Measurements from ENCODE around the gene OR5A1. TPM values are rescaled to one million over a fixed set of nuclear protein-coding genes. Genes with fewer than 3 reads are reported as not detected.

Gene OR5A1
- total RNA-seq, 2 experiments from 2014 or later = not detected

DNA sequence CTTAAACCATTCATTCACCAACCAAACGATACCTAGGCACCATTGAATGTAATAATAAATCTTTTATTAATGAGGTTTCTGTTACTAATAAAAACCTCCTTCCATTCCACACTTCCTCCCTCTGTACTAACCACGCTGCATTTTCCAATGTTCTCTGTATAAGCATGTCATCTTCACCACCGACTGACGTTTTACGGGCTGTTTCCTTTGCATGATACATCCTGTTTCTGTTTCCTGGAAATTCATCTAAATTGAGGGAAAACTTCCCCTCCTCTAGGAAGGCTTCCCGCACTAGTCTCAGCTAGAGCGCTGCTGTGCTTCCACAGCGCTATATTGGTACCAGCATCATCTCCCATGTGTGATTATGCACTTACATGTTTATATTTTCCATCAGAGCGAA, 38.9 kb downstream of the OR5A1 start:
- ATAC-seq (ENCODE audit: poor library complexity) (no peak), DNase-seq (no peak)
- H3K27me3 Mint-ChIP-seq = peaks cover 25% of the 10 kb centered on the region
- Histone ChIP-seq H3K27ac (ENCODE audit: low read depth in 1 of 2, low read length in 2 of 2) (no peak overlapping the region), H3K4me3 (ENCODE audit: low read length) (no peak overlapping the region), H3K36me3 (ENCODE audit: insufficient read depth, low read length) (no peaks in the 10 kb centered on the region), H3K4me1 (ENCODE audit: insufficient read depth, low read length) (no peaks in the 10 kb centered on the region), H3K27me3 (ENCODE audit: control insufficient read depth in 1 of 2, insufficient read depth in 2 of 2, low read length in 2 of 2) (peaks cover 3 to 4% of the 10 kb centered on the region in 2 experiments), H3K9me3 (ENCODE audit: control insufficient read depth in 1 of 2, insufficient read depth in 1 of 2, low read length in 2 of 2) (no peaks in the 10 kb centered on the region)
- H3K9me3 Mint-ChIP-seq = no peaks in the 10 kb centered on the region
- H3K4me1 Mint-ChIP-seq (ENCODE audit: low read depth) = no peaks in the 10 kb centered on the region
- ChIA-PET CTCF (interaction anchor here (0.6 kb wide), 1 partner anchor 131 kb away, joined by 4 read pairs; no protein-coding TSS in a partner anchor), POLR2A (no interaction called here)
- H3K4me3 Mint-ChIP-seq = no peak overlapping the region
- TF ChIP-seq, protein P1, sequence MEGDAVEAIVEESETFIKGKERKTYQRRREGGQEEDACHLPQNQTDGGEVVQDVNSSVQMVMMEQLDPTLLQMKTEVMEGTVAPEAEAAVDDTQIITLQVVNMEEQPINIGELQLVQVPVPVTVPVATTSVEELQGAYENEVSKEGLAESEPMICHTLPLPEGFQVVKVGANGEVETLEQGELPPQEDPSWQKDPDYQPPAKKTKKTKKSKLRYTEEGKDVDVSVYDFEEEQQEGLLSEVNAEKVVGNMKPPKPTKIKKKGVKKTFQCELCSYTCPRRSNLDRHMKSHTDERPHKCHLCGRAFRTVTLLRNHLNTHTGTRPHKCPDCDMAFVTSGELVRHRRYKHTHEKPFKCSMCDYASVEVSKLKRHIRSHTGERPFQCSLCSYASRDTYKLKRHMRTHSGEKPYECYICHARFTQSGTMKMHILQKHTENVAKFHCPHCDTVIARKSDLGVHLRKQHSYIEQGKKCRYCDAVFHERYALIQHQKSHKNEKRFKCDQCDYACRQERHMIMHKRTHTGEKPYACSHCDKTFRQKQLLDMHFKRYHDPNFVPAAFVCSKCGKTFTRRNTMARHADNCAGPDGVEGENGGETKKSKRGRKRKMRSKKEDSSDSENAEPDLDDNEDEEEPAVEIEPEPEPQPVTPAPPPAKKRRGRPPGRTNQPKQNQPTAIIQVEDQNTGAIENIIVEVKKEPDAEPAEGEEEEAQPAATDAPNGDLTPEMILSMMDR (IDR thresholded peaks at IDR 0.05) = no peak
- no peaks in the 10 kb centered on the region for H3K36me3 Mint-ChIP-seq (ENCODE audit: low read depth)
- H3K27ac Mint-ChIP-seq = no peak overlapping the region
- intact Hi-C loops (cut with DNase I, micrococcal nuclease) = no loop called here

DNA sequence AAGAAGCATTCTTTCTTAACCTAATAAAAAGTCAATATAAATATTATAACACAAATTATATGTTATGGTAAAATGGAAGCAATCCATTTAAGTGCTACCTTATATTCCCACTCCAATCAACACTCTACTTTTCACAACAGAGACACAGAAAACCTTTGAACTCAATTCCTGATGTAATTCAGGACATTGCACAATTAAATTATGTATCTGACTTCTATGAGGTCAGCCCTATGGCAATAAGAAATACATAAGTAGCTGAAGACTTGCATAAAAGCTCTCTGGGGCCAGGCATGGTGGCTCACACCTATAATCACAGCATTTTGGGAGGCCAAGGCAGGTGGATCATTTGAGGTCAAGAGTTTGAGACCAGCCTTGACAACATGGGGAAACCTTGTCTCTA, 43.6 kb downstream of the OR5A1 start:
- no peak for ATAC-seq (ENCODE audit: poor library complexity)
- ChIA-PET POLR2A (no interaction called here), CTCF (no interaction called here)
- H3K36me3 ChIP-seq (ENCODE audit: insufficient read depth, low read length) = no peaks in the 10 kb centered on the region
- no peak overlapping the region for H3K27ac ChIP-seq (ENCODE audit: low read depth in 1 of 2, low read length in 2 of 2)
- no peaks in the 10 kb centered on the region for H3K4me1 ChIP-seq (ENCODE audit: insufficient read depth, low read length)
- no peak overlapping the region for H3K4me3 ChIP-seq (ENCODE audit: low read length)
- no peak for DNase-seq
- TF ChIP-seq, protein P1 (IDR thresholded peaks at IDR 0.05) = no peak
- H3K27me3 ChIP-seq (ENCODE audit: control insufficient read depth in 1 of 2, insufficient read depth in 2 of 2, low read length in 2 of 2) = peaks cover 3 to 4% of the 10 kb centered on the region in 2 experiments
- H3K9me3 ChIP-seq (ENCODE audit: control insufficient read depth in 1 of 2, insufficient read depth in 1 of 2, low read length in 2 of 2) = no peaks in the 10 kb centered on the region
- intact Hi-C loops (cut with DNase I, micrococcal nuclease) = no loop called here
- H3K36me3 Mint-ChIP-seq (ENCODE audit: low read depth) = no peaks in the 10 kb centered on the region
- H3K4me3 Mint-ChIP-seq = no peak overlapping the region
- H3K9me3 Mint-ChIP-seq = no peaks in the 10 kb centered on the region
- no peaks in the 10 kb centered on the region for H3K4me1 Mint-ChIP-seq (ENCODE audit: low read depth)
- H3K27me3 Mint-ChIP-seq = peaks cover 15% of the 10 kb centered on the region
- no peak overlapping the region for H3K27ac Mint-ChIP-seq

DNA sequence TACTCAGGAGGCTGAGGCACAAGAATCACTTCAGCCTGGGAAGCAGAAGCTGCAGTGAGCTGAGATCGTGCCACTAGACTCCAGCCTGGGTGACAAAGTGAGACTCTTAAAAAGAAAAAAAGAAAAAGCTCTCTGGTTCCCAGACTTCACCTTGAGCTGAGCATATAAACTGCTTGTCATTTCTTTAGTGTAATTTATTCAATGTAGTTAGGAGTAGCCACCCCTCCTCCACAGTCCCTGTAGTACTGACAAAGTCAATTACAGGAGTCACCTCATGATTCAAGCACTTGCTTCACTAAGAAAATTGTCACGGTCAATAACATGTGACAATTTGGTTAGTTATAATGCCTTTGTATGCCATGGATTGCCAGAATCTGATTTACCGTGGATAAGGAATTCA, 44.1 kb downstream of the OR5A1 start:
- TF ChIP-seq, protein P1 (IDR thresholded peaks at IDR 0.05) = no peak
- Mint-ChIP-seq H3K27me3 (peaks cover 11% of the 10 kb centered on the region), H3K4me1 (ENCODE audit: low read depth) (no peaks in the 10 kb centered on the region), H3K4me3 (no peak overlapping the region), H3K9me3 (no peaks in the 10 kb centered on the region), H3K36me3 (ENCODE audit: low read depth) (no peaks in the 10 kb centered on the region), H3K27ac (no peak overlapping the region)
- CTCF ChIA-PET = no interaction called here
- no peaks in the 10 kb centered on the region for H3K4me1 ChIP-seq (ENCODE audit: insufficient read depth, low read length)
- no peak overlapping the region for H3K27ac ChIP-seq (ENCODE audit: low read depth in 1 of 2, low read length in 2 of 2)
- intact Hi-C loops (cut with DNase I, micrococcal nuclease) = no loop called here
- H3K36me3 ChIP-seq (ENCODE audit: insufficient read depth, low read length) = no peaks in the 10 kb centered on the region
- no peak for ATAC-seq (ENCODE audit: poor library complexity)
- H3K27me3 ChIP-seq (ENCODE audit: control insufficient read depth in 1 of 2, insufficient read depth in 2 of 2, low read length in 2 of 2) = peaks cover 3 to 4% of the 10 kb centered on the region in 2 experiments
- POLR2A ChIA-PET = no interaction called here
- no peak overlapping the region for H3K4me3 ChIP-seq (ENCODE audit: low read length)
- H3K9me3 ChIP-seq (ENCODE audit: control insufficient read depth in 1 of 2, insufficient read depth in 1 of 2, low read length in 2 of 2) = no peaks in the 10 kb centered on the region
- no peak for DNase-seq

Other genes with a start within 250 kb of the OR5A1 start
- gene MPEG1, start 223.5 kb upstream of the OR5A1 start, total RNA-seq = 1 to 10 TPM; 2.8 to 2.9 TPM
- gene OR5AN1, start 77.6 kb upstream of the OR5A1 start, total RNA-seq = not detected
- not detected for gene OR5A2, start 10.1 kb upstream of the OR5A1 start, total RNA-seq
- gene OR4D6, start 20.5 kb downstream of the OR5A1 start, total RNA-seq = not detected
- gene OR4D10, start 36.8 kb downstream of the OR5A1 start, total RNA-seq = not detected
- not detected for gene OR4D11, start 67.1 kb downstream of the OR5A1 start, total RNA-seq
- gene OR4D9, start 75.1 kb downstream of the OR5A1 start, total RNA-seq = not detected
- gene OSBP, start 179.3 kb downstream of the OR5A1 start, total RNA-seq = 10 to 100 TPM; 54.9 to 58.2 TPM
- gene PATL1, start 232.6 kb downstream of the OR5A1 start, total RNA-seq = 10 to 100 TPM; 51.8 to 55.2 TPM